COLO668 (cell line): ENCODE results near the gene RABAC1.

ENCODE experiments used
- DNase-seq: peaks from one replicate; lab custom pipeline; 2025; ENCODE audit not compliant: unreplicated experiment; lab: John Stamatoyannopoulos, UW

RABAC1 gene

GRCh38 chr19:41929536-41930071, 29.5 kb downstream of the RABAC1 start:
- no peak for DNase-seq

- DNase-seq, result no peak
Measured at GRCh38 chr19:41928754-41929535, 30.2 kb downstream of the RABAC1 start.

- DNase-seq, result peak; percentile 41
Measured at GRCh38 chr19:41928221-41928683, 30.9 kb downstream of the RABAC1 start, which contains the start of gene ERFL. Gene ERFL, minus strand, starts transcription at chr19:41928449. Its CDS starts 15,530 bp downstream, at chr19:41912919.

- DNase-seq, result no peak
Measured at GRCh38 chr19:41927497-41928192, 31.5 kb downstream of the RABAC1 start.

- DNase-seq, result no peak
Measured at GRCh38 chr19:41926763-41927496, 32.2 kb downstream of the RABAC1 start.

GRCh38 chr19:41926028-41926762, 32.9 kb downstream of the RABAC1 start:
- DNase-seq, result peak; percentile 8

GRCh38 chr19:41925208-41926003, 33.7 kb downstream of the RABAC1 start:
- peak; percentile 11 for DNase-seq

- peak; percentile 30 for DNase-seq
Measured at GRCh38 chr19:41924151-41925145, 34.7 kb downstream of the RABAC1 start.

- DNase-seq, result no peak
Measured at GRCh38 chr19:41923045-41923788, 35.9 kb downstream of the RABAC1 start.

GRCh38 chr19:41922585-41922984, 36.5 kb downstream of the RABAC1 start:
- DNase-seq, result no peak

GRCh38 chr19:41921577-41922576, 37.2 kb downstream of the RABAC1 start:
- DNase-seq, result no peak

GRCh38 chr19:41920882-41921576, 38.1 kb downstream of the RABAC1 start:
- DNase-seq, result no peak

- no peak for DNase-seq
Measured at GRCh38 chr19:41919948-41920712, 39.0 kb downstream of the RABAC1 start.

- no peak for DNase-seq
Measured at GRCh38 chr19:41918653-41919244, 40.4 kb downstream of the RABAC1 start.

GRCh38 chr19:41918095-41918494, 41.0 kb downstream of the RABAC1 start:
- no peak for DNase-seq
